Osteocyte (in vitro differentiated cells): Measurements from ENCODE around the gene ALG8. TPM values are rescaled to one million over a fixed set of nuclear protein-coding genes. Genes with fewer than 3 reads are reported as not detected.

Experiments used
- DNase-seq: peaks from one replicate; pipeline ENCODE4 v3.0.0; 2021; ENCODE audit warnings: mixed read lengths; ENCODE audit not compliant: unreplicated experiment; ENCODE audit errors: extremely low spot score
- H3K27ac Mint-ChIP-seq: one replicate; pipeline ENCODE4 v1.8.0; 2021; ENCODE audit warnings: mild to moderate bottlenecking, mixed read lengths; ENCODE audit not compliant: unreplicated experiment
- H3K27me3 Mint-ChIP-seq: one replicate; pipeline ENCODE4 v1.8.0; 2021; ENCODE audit warnings: mixed read lengths; ENCODE audit not compliant: unreplicated experiment
- H3K36me3 Mint-ChIP-seq: one replicate; pipeline ENCODE4 v1.8.0; 2021; ENCODE audit warnings: mixed read lengths; ENCODE audit not compliant: unreplicated experiment
- H3K4me1 Mint-ChIP-seq: one replicate; pipeline ENCODE4 v1.8.0; 2021; ENCODE audit warnings: mixed read lengths; ENCODE audit not compliant: unreplicated experiment
- H3K4me3 Mint-ChIP-seq: one replicate; pipeline ENCODE4 v1.8.0; 2021; ENCODE audit warnings: mild to moderate bottlenecking, moderate library complexity, mixed read lengths; ENCODE audit not compliant: unreplicated experiment
- H3K9me3 Mint-ChIP-seq: one replicate; pipeline ENCODE4 v1.8.0; 2021; ENCODE audit warnings: mixed read lengths; ENCODE audit not compliant: unreplicated experiment
- total RNA-seq: library from RNA; stranded (reverse); gene quantifications from 2 replicates; pipeline ENCODE4 v1.2.1, GENCODE V29; 2021
- TF ChIP-seq, protein P1 (sequence below): fragments of 200-600 bp; sonication (generic); IDR thresholded peaks from 2 replicates; pipeline ENCODE4 v1.5.0; 2021; ENCODE audit warnings: antibody characterized with exemption, mild to moderate bottlenecking, moderate library complexity

The ALG8 gene
- total RNA-seq, 1 donor from 2014 or later: 35.1 TPM

DNA sequence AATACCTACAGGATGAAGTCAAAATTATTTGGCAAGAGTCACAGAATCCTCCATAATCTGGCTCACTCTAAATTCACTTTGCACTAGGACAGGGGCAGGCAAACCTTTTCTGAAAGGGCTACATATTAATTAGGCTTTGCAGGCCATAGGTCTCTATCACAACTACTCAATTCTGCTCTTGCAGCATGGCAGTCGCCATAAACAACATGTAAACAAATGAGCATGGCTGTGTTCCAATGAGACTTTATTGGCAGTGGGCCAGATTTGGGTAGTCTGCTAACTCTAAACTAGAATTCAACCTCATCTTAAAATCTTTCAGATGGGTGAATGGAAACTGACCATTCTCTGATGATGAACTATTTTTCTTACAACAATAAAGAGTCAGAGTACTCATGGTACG, 70.0 kb downstream of the ALG8 start:
- no peaks in the 10 kb centered on the region for H3K27me3 Mint-ChIP-seq
- no peak overlapping the region for H3K4me3 Mint-ChIP-seq
- peaks cover 26% of the 10 kb centered on the region for H3K36me3 Mint-ChIP-seq
- no peaks in the 10 kb centered on the region for H3K9me3 Mint-ChIP-seq
- peaks cover under 1% of the 10 kb centered on the region for H3K4me1 Mint-ChIP-seq
- DNase-seq: no peak
- TF ChIP-seq, protein P1, sequence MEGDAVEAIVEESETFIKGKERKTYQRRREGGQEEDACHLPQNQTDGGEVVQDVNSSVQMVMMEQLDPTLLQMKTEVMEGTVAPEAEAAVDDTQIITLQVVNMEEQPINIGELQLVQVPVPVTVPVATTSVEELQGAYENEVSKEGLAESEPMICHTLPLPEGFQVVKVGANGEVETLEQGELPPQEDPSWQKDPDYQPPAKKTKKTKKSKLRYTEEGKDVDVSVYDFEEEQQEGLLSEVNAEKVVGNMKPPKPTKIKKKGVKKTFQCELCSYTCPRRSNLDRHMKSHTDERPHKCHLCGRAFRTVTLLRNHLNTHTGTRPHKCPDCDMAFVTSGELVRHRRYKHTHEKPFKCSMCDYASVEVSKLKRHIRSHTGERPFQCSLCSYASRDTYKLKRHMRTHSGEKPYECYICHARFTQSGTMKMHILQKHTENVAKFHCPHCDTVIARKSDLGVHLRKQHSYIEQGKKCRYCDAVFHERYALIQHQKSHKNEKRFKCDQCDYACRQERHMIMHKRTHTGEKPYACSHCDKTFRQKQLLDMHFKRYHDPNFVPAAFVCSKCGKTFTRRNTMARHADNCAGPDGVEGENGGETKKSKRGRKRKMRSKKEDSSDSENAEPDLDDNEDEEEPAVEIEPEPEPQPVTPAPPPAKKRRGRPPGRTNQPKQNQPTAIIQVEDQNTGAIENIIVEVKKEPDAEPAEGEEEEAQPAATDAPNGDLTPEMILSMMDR: no peak
- no peak overlapping the region for H3K27ac Mint-ChIP-seq

DNA sequence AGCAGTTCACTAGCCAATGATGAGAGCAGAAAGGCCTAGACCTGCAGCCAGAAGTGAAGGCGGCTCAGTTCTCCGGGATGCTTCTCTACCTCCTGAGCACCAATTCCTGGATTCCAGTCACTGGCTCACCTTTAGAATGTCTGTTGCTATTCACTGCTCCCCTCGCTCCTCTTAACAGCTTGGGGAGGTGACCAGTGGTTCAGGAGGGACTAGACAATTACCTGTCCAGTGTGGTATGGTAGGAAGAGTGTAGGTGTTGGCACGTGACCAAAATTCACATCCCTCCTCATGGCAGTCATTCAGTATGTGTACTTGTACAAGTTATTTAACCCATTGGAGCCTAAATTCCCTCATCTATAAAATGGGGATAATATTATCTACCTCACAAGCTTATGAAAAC, 71.7 kb downstream of the ALG8 start:
- no peak for DNase-seq
- H3K4me1 Mint-ChIP-seq: no peaks in the 10 kb centered on the region
- no peaks in the 10 kb centered on the region for H3K9me3 Mint-ChIP-seq
- H3K27me3 Mint-ChIP-seq: no peaks in the 10 kb centered on the region
- peaks cover 26% of the 10 kb centered on the region for H3K36me3 Mint-ChIP-seq
- TF ChIP-seq, protein P1: no peak
- H3K4me3 Mint-ChIP-seq: no peak overlapping the region
- no peak overlapping the region for H3K27ac Mint-ChIP-seq

DNA sequence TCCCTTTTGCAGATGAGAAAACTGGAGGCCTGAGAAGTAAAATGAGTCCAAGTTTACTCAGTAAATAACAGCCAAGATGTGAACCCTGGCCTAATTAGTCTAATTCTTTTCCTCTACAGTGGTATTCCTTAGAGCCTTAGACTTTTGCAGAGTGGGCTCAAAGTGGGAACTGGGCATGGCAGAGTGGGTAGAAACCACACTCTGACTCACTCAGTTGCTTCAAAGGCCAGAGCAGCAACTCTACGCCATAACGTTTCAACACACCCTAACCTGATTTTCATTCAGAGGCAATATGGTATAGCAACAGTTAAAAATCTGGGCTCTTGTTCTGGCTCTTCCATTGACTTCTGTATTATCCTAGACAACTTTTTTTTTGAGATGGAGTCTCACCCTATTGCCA, 73.0 kb downstream of the ALG8 start:
- TF ChIP-seq, protein P1: no peak
- no peak for DNase-seq
- H3K4me3 Mint-ChIP-seq: no peak overlapping the region
- no peak overlapping the region for H3K27ac Mint-ChIP-seq
- H3K9me3 Mint-ChIP-seq: no peaks in the 10 kb centered on the region
- peaks cover 21% of the 10 kb centered on the region for H3K36me3 Mint-ChIP-seq
- H3K4me1 Mint-ChIP-seq: peaks cover 7% of the 10 kb centered on the region
- no peaks in the 10 kb centered on the region for H3K27me3 Mint-ChIP-seq

DNA sequence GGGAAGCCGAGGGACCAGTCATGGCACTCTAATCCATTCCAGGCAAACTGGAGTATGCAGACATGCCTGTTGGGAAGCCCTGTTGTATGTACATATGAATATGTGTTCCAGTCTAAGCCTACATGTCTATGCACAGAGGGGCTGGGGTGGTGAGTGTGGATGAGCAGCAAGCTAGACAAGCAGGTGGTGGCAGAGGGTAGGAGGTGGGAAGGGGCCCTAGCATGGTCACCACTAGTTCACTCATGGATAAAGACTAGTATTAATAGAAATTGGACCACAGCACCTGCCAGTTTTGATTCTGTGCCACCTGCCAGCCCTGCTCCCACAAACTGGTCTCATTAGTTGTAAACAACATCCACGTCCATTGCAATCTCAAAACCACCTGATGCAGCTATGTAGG, 74.2 kb downstream of the ALG8 start:
- TF ChIP-seq, protein P1: no peak
- H3K36me3 Mint-ChIP-seq: peaks cover 21% of the 10 kb centered on the region
- H3K9me3 Mint-ChIP-seq: no peaks in the 10 kb centered on the region
- peaks cover 13% of the 10 kb centered on the region for H3K4me1 Mint-ChIP-seq
- H3K27me3 Mint-ChIP-seq: no peaks in the 10 kb centered on the region
- H3K4me3 Mint-ChIP-seq: no peak overlapping the region
- DNase-seq: no peak
- H3K27ac Mint-ChIP-seq: no peak overlapping the region

DNA sequence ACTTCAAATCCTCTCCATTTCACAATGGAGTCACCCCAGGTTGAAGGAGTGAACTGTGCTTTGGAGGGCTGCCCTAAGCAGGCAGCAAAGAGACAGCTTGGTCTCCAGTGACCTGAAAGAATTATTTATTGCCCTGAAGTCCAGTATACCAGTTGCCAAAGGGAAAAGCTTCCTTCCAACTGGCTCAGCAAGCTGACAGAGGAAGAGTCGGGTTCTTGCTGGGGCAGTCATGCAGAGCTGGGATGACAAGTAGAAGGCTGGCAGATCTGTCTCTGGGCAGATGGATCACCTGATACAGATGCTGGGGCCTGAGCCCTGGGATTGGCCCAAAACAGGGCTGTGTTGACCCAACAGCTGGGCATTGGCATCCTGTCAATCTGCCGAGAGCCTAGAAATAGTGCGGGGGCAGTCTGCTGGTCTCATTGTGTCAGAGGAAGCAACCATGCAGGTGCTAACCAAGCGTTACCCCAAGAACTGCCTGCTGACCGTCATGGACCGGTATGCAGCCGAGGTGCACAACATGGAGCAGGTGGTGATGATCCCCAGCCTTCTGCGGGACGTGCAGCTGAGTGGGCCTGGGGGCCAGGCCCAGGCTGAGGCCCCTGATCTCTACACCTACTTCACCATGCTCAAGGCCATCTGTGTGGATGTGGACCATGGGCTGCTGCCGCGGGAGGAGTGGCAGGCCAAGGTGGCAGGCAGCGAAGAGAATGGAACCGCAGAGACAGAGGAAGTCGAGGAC, 75.8 kb downstream of the ALG8 start, which contains the start of gene THRSP:
THRSP (plus strand) TSS at position 422 of the 742 bp plus-strand sequence; CDS start at position 443, 21 bp downstream.
- peaks cover 13% of the 10 kb centered on the region for H3K4me1 Mint-ChIP-seq
- no peaks in the 10 kb centered on the region for H3K9me3 Mint-ChIP-seq
- peaks cover 11% of the 10 kb centered on the region for H3K36me3 Mint-ChIP-seq
- no peak for DNase-seq
- no peaks in the 10 kb centered on the region for H3K27me3 Mint-ChIP-seq
- TF ChIP-seq, protein P1: no peak
- H3K27ac Mint-ChIP-seq: no peak within 1 kb of the TSS
- H3K4me3 Mint-ChIP-seq: no peak within 1 kb of the TSS
